ENCODE data around the gene ZBED1.
"Not testable (repeated sequence)": the region's sequence is repeated elsewhere in the genome, so short reads cannot be mapped to it uniquely, and the experiment has no call there.

ZBED1 gene

DNA sequence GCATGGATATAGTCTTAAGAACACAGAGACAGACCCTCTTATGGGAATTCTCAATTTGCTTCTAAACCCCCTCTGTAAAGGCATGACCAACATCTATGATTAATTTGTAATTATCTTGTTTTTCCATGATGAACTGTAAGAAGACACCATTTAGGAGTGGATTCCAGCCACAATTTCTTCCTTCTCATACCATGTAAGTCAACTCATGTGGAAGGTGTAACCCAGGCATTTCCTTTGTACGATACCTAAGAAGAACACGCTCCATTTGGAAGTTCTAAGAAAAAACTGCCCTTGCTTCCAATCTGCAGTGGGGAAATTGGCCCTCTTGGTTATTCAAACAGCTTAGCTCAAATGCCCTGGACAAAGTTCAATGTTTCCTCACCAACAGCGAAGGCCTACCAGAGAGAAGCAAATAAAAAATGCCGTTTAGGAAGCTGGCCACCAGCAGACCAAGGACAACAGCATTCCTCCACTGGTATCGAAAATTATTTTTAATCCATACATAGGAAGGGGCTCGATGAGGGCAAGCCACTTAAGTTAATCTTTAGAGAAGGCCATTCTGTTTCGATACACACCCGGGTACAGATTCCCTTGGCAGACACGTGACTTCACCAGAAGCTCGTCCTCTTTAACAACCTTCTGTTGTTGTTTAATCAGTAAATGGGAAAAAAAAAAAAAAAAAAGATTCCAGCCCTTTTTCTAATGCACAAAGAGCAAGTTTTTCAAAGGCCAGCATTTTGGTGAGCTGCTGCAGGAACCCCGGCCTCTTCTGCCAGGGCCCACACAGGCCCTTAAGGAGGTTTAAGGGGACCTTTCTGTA is 2.6 kb downstream of the ZBED1 start:
- DNase-seq, result no peak

DNA sequence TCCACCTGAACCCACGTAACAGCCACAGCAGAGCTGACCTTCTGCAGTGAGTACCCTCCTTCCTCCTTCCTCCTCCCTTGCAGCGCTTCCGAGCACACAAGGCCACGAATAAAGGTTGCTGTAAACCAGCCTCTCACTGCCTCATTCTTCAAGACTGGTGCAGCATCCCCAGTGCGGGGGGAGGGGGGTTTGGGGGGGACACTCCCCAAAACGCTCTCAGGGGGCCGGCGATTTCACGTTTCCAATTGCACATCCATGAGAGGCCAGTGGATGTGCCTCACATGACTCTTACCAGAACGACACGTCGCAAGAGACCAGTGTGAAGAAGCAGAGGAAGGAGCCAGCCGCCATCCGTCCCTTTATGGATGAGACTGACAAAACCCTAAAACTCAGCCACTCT is 5.2 kb downstream of the ZBED1 start:
- no peak for DNase-seq

DNA sequence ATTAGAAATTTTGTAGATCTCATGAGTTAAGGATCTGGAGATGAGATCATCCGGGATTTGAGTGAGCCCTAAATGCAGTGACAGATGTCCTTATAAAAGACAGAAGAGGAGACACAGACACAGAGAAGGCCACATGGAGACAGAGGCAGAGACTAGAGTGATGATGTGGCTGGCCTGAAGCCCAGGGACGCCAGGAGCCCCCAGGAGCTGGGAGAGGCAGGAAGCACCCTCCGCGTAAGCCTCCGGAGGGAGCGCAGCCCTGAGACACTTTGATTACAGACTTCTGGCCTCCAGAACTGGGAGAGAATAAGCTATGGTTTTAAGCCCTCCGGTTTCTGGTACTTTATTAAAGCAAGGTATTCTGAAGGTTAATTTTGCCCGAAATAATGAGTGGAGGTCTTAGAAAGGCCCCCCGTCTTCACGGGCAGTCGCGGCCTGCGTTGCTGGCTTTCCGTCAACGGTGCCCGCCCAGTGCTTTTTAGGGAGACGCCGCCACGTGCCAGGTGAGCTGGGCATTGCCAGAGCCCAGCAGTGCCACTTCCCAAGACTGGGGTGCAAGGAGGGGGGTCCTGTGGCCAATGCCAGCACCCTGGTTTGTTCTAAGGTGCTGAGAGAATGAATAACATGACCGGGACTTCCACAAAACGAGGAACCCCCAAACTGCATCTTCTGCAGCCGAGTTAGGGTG is 8.1 kb downstream of the ZBED1 start:
- DNase-seq, result peak; percentile 43

DNA sequence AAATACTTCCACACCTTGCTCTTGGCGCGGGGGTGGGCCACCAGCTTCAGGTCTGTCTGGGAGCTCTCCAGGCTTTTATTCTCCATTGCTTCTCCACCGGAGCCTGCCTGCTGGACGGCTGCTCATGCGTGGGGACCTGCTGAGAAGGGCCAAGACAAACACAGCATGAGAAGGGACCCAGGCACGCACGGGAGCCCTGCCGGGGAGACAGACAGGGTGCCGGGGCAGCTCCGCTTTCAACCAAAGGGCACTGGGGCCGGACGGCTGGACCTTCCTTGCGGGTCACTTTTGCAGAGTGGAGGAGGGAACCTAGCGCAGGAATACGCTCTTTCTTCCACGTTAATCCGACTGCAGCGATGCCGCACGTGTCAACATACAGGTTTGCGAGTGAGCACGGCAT is 10.1 kb downstream of the ZBED1 start:
- DNase-seq, result no peak

DNA sequence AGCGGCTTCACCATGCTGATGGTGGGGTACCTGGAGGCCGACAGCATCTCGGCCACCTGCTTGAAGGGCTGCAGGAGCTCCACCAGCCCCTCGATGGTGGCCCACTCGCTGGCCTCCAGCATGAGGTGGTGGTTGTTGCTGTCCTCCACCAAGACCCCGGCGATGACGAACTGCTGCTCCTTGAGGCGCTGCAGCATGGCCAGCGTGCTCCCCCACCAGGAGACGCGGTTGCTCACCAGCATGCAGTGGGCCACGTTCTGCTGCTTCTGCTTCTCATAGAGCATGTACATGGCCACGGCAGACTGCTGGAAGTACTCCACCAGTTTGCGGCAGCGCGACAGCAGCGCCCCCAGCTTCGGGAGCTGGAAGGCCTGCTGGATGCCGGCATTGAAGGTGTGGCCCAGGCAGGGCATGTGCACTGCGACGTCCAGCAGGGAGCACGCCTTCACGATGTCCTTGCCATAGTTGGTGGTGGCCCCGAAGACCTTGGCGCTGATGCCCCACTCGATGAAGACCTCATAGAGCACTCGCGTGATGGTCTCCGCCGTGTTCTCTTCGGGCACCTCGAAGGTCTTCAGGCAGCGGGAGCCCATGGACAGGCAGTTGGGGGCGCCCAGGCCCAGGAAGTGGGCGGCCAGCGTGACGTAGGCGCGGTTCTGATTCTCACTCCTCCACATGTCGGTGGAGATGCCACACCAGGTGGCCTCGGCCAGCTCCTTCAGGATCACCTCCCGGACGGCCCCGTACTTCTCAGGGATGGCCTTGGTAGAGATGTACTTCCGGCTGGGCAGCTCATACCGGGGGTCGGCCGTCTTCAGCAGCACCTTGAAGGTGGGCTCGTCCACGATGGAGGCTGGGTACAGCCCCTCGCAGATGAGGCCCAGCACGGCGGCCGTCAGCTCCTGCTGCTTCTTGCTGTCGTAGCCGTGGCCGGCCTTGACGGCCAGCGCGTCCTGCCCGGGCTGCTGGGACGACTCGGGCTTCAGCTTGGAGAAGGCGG is 11.0 kb downstream of the ZBED1 start:
- DNase-seq, result no peak

DNA sequence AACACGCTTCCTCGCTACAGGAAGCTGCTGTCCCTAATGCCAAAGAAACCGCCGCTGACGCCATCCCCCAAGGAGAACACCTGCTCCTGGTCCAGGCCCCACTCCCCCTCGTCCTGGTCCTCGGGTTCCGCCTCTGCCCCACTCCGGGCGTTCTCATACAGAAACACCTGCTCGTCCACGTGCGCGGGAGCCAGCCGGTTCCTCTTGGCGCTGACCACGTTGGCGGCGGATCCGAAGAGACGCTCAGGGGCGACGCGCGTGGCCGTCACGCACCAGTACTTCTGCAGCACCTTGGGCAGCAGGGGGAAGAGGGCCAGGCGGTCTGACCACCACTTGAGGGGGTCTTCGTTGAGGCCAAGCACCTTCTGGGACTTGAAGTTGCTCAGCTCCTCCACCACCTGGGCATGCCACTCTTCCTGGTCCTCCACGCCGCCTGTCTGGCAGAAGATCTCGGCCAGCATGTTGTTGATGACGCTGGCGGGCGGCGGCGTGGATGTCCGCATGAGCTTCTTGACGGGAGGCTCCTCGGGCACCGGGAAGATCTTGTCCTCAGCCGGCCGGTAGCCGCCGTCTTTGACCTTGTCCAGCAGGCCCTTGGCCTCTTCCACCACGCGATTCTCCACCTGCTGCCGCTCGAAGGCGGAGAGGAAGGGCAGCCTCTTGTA is 12.0 kb downstream of the ZBED1 start:
- no peak for DNase-seq

DNA sequence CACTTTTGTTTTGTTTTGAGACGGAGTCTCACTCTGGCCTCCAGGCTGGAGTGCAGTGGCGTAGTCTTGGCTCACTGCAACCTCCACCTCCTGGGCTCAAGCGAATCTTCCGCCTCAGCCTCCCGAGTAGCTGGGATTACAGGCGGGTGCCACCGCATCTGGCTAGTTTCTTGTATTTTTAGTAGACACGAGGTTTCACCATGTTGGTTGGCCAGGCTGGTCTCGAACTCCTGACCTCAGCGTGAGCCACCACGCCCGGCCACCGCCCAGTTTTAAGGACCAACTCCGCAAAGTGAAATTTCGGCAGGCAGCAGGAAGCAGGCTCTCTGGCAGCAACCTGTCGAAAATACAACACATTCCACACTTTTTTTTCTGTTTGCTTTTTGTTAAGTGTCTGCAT is 13.4 kb downstream of the ZBED1 start:
- no peak for DNase-seq

DNA sequence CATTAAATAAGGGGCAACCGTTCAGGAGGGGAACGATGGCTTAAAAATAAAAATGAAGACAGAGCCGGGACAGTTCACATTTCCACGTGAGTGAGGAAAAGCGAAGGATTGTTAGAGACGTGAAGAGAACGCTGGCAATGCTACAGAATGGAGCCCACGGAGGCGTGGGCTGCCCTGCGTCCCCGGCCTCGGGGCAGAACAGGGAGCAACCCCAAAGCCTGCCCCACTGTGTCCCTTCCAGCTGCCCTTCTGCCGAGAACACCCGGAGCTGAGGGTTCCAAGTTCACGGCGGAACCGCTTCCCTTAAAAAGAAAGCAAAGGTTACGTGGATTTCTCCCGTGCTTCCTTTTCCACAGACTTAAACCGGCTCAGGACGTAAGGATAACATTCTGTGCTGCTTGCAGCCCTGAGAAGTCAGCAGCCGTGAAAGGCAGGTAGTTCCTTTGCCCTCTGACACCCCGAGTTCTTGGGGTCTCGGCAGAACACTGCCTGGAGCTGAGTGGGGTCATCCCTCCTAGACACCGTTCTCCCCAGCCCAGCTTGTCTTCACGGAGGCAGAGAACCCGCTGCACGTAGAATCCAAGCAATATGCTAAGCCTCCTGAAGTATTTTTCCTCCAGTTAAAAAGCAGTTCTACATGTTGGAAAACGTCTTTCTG is 14.2 kb downstream of the ZBED1 start:
- no peak for DNase-seq

DNA sequence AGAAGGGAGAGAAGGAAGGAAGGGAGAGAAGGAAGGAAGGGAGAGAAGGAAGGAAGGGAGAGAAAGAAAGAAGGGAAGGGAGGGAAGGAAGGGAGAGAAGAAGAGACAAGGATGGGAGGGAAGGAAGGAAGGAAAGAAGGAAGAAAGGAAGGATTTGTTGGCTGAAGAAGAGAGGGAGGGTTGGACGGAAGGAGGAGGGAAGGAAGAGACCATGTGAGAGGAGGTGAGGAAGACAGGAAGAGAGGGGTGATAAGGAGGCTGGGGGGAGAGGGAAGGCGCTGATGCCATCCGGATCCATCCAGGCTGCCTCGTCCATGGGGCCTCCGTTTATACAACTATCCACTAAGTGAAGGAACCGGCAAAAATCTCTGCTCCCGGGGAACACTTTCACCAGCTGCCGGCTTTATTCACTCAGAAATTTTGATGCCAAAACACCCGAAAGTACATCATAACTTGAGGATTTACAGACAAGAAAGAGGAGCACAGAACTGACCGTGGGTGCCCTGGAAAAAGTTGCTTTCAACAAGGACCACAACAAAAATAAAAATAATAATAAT is 14.9 kb downstream of the ZBED1 start:
- no peak for DNase-seq

DNA sequence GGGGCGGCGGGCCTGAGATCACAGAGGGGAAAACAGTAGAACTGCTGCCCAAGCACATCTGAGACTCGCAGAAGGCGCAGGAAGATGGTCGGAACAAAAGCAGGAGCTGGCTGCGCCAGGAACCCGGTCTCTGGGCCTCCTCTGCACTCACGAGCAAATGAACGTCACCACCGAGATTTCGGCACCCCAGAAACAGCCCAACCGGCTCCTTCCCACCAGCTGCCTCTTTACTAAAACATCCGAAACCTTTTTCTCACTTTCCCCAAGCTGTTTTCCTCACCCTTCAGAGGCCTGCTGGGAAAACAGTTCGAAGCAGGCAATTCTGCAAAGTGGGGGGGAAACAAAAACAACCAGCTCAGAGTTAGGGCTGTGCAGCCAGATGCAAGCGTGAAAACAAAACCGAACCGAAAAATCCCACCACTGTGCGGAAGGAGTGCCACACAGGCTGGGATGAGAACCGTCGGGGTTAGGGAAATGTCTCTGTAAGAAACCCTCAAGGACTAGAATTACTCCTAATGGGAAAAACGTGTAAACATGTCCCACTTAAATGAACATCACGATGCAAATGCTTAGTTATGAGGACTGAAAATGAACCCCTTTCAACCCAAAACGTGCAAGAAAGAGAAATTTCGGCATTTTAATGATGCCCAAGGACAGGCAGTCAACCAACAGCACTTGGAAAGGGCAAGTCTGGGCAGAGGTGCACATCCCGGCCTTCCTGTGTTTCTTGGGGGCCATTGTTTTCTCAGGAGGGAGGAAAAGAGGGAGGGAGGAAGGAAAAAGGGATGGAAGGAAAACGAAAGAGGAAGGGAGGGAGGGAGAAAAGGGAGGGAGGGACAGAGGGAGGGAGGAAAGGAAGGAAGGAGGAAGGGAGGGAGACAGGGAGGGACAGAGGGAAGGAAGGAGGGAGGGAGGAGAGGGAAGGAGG is 15.8 kb downstream of the ZBED1 start:
- DNase-seq, result peak; percentile 62

DNA sequence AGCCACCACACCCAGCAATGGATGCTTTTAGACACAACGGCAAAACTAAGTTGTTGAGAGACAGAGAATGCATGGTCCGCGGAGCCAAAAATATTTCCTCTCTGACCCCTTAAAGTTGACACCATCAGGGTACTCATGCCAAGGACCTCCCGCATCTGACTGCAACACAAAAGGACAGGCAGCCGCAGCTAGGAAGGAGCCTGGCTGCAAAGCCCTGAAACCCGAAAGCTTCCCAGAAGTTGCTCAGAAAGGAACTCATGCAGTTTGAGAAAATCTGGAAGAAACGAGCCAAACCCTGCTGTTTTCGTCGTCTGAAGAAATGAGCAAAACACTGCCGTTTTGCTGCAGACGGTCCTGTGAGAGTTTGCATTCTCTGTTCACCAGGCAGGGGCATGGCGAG is 16.5 kb downstream of the ZBED1 start:
- DNase-seq, result no peak

DNA sequence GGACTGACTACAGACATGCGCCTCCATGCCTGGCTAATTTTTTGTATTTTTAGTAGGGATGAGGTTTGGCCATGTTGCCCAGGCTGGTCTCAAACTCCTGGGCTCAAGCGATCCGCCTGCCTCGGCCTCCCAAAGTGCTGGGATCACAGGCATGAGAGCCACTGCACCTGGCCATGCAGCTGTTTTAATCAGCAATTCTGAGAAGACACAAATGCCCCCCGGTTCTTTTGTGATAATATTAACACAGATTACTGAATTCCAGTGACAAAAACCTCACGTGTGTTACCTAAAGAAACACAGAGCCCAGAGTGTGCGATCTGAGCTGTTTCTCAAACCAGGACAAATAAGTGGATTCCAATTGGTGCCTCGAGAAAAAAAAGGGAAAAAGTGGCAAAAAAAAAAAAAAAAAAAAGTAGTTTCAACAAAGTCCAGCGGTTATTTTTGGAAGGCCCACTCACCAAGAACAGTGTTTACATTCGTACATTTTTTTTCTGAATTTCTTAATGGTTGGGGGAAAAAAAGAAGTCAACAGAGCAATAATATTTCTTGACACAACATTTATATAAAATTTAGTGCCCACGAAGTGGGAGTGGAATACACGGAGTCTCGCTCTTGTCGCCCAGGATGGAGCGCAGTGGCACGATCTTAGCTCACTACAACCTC is 17.2 kb downstream of the ZBED1 start:
- no peak for DNase-seq

DNA sequence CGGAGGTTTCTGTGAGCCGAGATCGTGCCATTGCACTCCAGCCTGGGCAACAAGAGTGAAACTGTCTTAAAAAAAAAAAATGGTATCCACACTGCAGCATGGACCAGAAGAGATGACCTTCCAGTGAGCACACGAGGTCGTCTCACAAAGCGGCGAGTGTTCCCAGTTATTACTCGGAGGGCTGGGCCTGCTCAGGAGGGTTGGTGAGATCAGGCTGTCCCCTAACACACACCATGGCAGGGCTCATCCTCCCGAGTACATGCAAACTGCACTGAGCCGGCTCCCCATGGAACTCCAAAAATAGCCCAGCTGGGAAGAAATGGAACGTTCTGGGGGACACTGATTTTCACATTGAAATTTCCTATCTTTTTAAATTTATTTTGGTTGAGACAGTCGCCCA is 19.2 kb downstream of the ZBED1 start:
- not testable (repeated sequence) for DNase-seq

DNA sequence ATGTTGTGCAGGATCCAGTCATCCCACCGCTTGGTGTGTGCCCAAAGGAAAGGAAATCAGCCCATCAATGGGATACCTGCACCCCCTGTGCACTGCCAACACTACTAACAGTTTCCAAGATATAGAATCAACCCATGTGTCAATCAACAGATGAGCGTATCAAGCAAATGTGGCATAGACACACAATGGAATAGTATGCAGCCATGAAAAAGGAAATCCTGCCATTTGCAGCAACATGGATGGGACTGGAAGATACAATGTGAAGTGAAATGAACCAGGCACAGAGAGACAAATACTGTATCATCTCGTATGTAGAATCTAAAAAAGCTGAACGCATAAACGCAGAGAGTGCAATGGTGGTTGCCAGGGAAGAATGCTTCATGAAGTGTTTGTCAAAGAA is 20.8 kb downstream of the ZBED1 start:
- DNase-seq, result not testable (repeated sequence)

DNA sequence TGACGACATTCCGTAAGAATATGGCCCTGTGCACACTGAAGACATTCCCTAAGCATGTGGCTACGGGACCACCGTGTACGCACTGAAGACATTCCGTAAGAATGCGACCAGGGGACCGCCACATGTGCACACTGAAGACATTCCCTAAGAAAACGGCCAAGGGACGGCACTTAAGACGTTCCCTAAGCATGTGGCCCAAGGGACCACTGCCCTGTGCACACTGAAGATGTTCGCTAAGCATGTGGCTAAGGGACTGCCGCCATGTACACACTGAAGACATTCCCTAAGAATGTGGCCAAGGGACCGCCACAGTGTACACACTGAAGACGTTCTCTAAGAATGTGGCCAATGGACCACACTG is 21.4 kb downstream of the ZBED1 start:
- no peak for DNase-seq

DNA sequence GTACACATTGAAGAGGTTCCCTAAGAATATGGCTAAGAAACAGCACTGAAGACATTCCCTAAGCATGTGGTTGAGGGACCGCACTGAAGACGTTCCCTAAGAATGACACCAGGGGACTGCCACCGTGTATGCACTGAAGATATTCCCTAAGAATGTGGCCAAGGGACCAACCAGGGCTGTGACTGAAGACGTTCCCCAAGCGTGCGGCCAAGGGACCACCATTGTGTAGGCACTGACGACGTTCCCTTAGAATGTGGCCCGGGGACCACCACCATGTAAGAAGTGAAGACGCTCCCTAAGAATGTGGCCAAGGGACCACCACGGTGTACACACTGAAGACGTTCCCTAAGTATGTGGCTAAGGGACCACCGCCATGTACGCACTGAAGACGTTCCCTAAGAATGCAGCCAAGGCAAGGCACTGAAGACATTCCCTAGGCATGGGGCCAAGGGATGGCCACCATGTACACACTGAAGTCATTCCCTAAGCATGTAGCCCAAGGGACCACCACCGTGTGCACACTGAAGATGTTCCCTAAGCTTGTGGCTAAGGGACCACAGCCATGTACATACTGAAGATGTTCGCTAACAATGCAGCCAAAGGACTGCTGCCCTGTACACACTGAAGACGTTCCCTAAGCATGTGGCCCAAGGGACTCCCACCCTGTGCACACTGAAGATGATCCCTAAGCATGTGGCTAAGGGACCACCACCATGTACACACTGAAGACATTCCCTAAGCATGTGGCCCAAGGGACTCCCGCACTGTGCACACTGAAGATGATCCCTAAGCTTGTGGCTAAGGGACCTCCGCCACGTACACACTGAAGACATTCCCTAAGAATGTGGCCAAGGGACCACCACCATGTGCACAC is 22.0 kb downstream of the ZBED1 start:
- peak; percentile 45 for DNase-seq

DNA sequence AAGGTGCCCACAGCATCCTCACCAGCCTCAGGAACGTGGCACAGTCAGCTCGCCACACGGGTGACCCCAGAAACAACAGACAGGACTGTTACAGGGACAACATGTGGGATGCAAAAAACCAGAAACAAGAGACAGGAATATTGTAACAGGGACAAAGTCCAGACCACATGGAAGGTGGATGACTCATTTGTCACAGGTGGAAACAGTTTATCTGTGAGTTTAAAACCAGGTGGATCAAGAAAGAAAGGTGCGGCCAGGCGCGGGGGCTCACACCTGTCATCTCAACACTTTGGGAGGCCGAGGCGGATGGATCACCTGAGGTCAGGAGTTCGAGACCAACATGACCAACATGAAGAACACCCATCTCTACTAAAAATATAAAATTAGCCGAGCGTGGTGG is 23.5 kb downstream of the ZBED1 start:
- DNase-seq, result not testable (repeated sequence)

DNA sequence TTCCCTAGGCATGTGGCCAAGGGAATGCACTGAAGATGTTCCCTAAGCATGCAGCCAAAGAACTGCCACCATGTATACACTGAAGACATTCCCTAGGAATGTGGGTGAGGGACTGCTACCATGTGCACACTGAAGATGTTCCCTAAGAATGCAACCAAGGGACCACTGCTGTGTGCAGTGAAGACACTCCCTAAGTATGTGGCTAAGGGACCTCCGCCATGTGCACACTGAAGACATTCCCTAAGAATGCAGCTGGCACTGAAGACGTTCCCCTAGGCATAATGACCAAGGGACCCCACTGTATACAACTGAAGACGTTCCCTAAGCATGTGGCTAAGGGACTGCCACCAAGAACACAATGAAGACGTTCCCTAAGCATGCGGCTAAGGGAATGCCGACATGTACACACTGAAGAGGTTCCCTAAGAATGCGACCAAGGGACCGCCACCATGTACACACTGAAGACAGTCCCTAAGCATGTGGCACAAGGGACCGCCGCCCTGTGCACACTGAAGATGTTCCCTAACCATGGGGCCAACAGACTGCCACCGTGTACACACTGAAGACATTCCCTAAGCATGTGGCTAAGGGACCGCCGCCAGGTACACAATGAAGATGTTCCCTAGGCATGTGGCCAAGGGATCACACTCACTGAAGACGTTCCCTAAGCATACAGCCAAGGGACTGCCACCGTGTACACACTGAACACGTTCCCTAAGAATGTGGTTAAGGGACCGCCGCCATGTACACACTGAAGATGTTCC is 25.6 kb downstream of the ZBED1 start:
- DNase-seq, result no peak
